ENCODE data around the gene POLR3A. TPM values are rescaled to one million over a fixed set of nuclear protein-coding genes. Genes with fewer than 3 reads are reported as not detected.

POLR3A gene
- total and polyA plus RNA-seq, 2 experiments from 2014 or later: 8.0 to 9.8 TPM

DNA sequence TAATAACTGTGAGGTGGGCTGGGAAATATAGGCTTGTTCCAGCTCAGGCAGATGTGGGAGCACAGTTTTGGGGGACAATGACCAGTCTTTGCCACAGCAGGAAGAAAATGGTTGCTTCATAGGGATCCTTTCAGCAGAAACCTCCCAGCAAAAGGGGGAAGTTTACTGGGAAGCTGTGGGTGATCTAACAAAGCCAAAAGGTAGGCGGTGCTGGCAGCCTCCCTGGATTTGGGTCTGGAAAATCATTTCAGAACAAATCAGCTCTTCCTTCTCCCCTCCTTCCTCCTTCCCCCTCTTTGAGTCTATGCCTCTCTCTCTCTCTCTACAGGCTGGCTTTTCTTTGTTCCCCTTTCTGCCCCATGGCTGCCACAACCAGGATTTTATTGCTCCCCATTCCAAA, 20.5 kb upstream of the POLR3A start:
- Histone ChIP-seq H3K9me2 (replicated peaks; ENCODE audit: insufficient read depth) (no peaks in the 10 kb centered on the region), H4K20me1 (ENCODE audit: insufficient read depth, poor library complexity, severe bottlenecking) (no peaks in the 10 kb centered on the region), H3K79me2 (no peaks in the 10 kb centered on the region), H3K36me3 (replicated peaks; ENCODE audit: insufficient read depth, low read depth) (no peaks in the 10 kb centered on the region), H3K27me3 (no peaks in the 10 kb centered on the region), H3K27ac (no peak overlapping the region), H2AFZ (no peak overlapping the region), H3K9me3 (ENCODE audit: low read depth) (no peaks in the 10 kb centered on the region), H3K4me1 (ENCODE audit: insufficient read depth) (peaks cover 19% of the 10 kb centered on the region), H3K4me3 (no peak overlapping the region), H3K4me2 (no peak overlapping the region)
- 100% methylated on average over 1 of the region's 1 CpG for WGBS (ENCODE audit: low lambda C conversion rate, missing lambda C conversion rate)
- no peak for TF ChIP-seq EZH2phosphoT487 (IDR thresholded peaks at IDR 0.05; ENCODE audit: low read depth, severe bottlenecking, unreplicated experiment)
- TF ChIP-seq EZH2 (IDR thresholded peaks at IDR 0.05; ENCODE audit: borderline replicate concordance): no peak
- TF ChIP-seq, protein P1, sequence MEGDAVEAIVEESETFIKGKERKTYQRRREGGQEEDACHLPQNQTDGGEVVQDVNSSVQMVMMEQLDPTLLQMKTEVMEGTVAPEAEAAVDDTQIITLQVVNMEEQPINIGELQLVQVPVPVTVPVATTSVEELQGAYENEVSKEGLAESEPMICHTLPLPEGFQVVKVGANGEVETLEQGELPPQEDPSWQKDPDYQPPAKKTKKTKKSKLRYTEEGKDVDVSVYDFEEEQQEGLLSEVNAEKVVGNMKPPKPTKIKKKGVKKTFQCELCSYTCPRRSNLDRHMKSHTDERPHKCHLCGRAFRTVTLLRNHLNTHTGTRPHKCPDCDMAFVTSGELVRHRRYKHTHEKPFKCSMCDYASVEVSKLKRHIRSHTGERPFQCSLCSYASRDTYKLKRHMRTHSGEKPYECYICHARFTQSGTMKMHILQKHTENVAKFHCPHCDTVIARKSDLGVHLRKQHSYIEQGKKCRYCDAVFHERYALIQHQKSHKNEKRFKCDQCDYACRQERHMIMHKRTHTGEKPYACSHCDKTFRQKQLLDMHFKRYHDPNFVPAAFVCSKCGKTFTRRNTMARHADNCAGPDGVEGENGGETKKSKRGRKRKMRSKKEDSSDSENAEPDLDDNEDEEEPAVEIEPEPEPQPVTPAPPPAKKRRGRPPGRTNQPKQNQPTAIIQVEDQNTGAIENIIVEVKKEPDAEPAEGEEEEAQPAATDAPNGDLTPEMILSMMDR (IDR thresholded peaks at IDR 0.05; ENCODE audit: poor library complexity): no peak
- no peak for DNase-seq (ENCODE audit: low spot score)

DNA sequence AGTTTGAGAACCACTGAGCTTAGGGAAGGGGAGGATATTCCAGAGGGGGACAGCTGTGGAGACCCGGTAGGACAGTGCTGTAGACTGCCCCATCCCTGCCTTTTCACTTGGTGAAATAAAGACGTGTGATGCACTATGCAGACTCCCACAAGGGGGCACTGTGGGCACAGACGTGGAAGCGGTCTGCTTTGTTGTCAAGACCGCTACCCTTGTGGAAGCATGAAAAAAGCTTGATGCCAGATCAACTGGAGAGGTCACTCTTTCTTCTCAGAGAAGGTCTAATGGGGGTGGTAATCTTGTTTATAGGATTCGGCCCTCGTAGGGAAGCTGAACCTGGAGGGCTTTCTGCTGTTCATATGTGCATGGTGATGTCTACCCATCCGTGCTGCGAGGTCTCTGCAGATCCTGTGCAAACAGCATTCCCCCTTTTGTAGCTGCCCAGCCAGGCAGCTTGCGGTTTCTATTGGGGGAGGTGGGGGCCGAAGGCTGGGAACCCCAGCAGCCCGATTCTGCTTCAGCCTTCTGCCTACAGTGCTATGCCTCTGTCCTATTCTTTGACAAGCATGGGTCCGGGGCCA, 18.1 kb upstream of the POLR3A start:
- Histone ChIP-seq H2AFZ (no peak overlapping the region), H3K4me2 (peak overlapping the region; percentile 40), H3K4me3 (no peak overlapping the region), H3K4me1 (ENCODE audit: insufficient read depth) (peaks cover 19% of the 10 kb centered on the region), H3K79me2 (no peaks in the 10 kb centered on the region), H3K27ac (peak overlapping the region; percentile 22), H3K9me3 (ENCODE audit: low read depth) (no peaks in the 10 kb centered on the region), H3K36me3 (replicated peaks; ENCODE audit: insufficient read depth, low read depth) (no peaks in the 10 kb centered on the region), H3K27me3 (no peaks in the 10 kb centered on the region), H3K9me2 (replicated peaks; ENCODE audit: insufficient read depth) (no peaks in the 10 kb centered on the region), H4K20me1 (ENCODE audit: insufficient read depth, poor library complexity, severe bottlenecking) (no peaks in the 10 kb centered on the region)
- TF ChIP-seq, protein P1 (IDR thresholded peaks at IDR 0.05; ENCODE audit: poor library complexity): peak; percentile 95
- TF ChIP-seq EZH2 (IDR thresholded peaks at IDR 0.05; ENCODE audit: borderline replicate concordance): no peak
- peak; percentile 94 for DNase-seq (ENCODE audit: low spot score)
- 22% methylated on average over 13 of the region's 13 CpGs for WGBS (ENCODE audit: low lambda C conversion rate, missing lambda C conversion rate)

DNA sequence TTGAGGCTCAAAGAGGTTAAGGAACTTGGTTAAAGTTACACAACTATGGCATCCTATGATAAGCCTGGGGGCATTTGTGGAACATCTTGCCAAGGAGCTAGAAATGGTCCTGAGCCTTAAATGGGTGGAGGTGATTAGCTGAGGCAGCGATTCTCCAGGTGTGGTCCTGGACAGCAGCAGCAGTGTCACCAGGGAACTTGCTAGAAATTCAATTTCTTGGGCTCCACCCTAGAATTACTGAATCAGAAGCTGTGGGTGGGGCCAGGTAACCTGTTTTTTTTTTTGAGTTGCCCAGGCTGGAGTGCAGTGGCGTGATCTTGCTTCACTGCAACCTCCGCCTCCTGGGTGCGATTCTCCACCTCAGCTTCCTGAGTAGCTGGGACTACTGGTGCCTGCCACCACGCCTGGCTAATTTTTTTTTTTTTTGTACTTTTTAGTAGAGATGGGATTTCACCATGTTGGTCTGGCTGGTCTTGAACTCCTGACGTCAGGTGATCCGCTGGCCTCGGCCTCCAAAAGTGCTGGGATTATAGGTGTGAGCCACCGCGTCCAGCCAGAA, 17.5 kb upstream of the POLR3A start:
- no peak overlapping the region for H3K4me3 ChIP-seq
- no peak for DNase-seq (ENCODE audit: low spot score)
- H3K9me2 ChIP-seq (replicated peaks; ENCODE audit: insufficient read depth): no peaks in the 10 kb centered on the region
- no peaks in the 10 kb centered on the region for H4K20me1 ChIP-seq (ENCODE audit: insufficient read depth, poor library complexity, severe bottlenecking)
- H3K4me2 ChIP-seq: no peak overlapping the region
- H3K79me2 ChIP-seq: no peaks in the 10 kb centered on the region
- H3K36me3 ChIP-seq (replicated peaks; ENCODE audit: insufficient read depth, low read depth): no peaks in the 10 kb centered on the region
- H3K9me3 ChIP-seq (ENCODE audit: low read depth): no peaks in the 10 kb centered on the region
- peaks cover 19% of the 10 kb centered on the region for H3K4me1 ChIP-seq (ENCODE audit: insufficient read depth)
- no peak overlapping the region for H2AFZ ChIP-seq
- no peak for TF ChIP-seq EZH2phosphoT487 (IDR thresholded peaks at IDR 0.05; ENCODE audit: low read depth, severe bottlenecking, unreplicated experiment)
- TF ChIP-seq, protein P1 (IDR thresholded peaks at IDR 0.05; ENCODE audit: poor library complexity): no peak
- TF ChIP-seq EZH2 (IDR thresholded peaks at IDR 0.05; ENCODE audit: borderline replicate concordance): no peak
- H3K27me3 ChIP-seq: no peaks in the 10 kb centered on the region
- 79% methylated on average over 10 of the region's 10 CpGs for WGBS (ENCODE audit: low lambda C conversion rate, missing lambda C conversion rate)
- H3K27ac ChIP-seq: no peak overlapping the region

All from hepatocyte (in vitro differentiated cells).